Neural progenitor cell (in vitro differentiated cells): ENCODE measurements around the gene PIM3.

Experiments
- CTCF ChIP-seq: fragments of 200-600 bp; sonication (generic); IDR thresholded peaks from 2 replicates; pipeline ENCODE4 v1.5.1; 2017; ENCODE audit warnings: antibody characterized with exemption, mild to moderate bottlenecking
- EZH2 ChIP-seq: fragments of 200-600 bp; sonication (generic); IDR thresholded peaks from 2 replicates; pipeline ENCODE4 v1.6.1; 2017; ENCODE audit warnings: antibody characterized with exemption, mild to moderate bottlenecking, moderate library complexity
- EZH2phosphoT487 ChIP-seq: fragments of 200-600 bp; sonication (generic); IDR thresholded peaks from 2 replicates; pipeline ENCODE4 v1.6.1; 2017; ENCODE audit warnings: antibody characterized with exemption

- TF ChIP-seq CTCF (no peak), EZH2phosphoT487 (no peak), EZH2 (no peak)
Measured at GRCh38 chr22:49975543-49976389, 15.2 kb downstream of the PIM3 start.
